ENCODE results near the gene KCNAB3.

DNA sequence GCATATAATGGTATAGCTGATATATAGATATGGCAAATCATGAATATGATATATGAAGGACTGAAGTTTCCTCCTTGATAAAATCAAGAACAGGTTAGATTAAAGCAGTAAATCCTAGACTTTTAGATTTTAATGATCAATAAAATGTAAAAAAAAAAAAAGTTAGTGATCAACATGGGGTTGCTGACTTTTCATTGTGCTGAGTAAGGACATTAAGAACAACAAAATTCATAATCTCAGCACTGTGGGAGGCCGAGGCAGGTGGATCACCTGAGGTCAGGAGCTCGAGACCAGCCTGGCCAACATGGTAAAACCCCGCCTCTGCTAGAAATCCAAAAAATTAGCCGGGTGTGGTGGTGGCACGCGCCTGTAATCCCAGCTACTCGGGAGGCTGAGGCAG is 51.4 kb downstream of the KCNAB3 start:
- TF ChIP-seq, protein P1, sequence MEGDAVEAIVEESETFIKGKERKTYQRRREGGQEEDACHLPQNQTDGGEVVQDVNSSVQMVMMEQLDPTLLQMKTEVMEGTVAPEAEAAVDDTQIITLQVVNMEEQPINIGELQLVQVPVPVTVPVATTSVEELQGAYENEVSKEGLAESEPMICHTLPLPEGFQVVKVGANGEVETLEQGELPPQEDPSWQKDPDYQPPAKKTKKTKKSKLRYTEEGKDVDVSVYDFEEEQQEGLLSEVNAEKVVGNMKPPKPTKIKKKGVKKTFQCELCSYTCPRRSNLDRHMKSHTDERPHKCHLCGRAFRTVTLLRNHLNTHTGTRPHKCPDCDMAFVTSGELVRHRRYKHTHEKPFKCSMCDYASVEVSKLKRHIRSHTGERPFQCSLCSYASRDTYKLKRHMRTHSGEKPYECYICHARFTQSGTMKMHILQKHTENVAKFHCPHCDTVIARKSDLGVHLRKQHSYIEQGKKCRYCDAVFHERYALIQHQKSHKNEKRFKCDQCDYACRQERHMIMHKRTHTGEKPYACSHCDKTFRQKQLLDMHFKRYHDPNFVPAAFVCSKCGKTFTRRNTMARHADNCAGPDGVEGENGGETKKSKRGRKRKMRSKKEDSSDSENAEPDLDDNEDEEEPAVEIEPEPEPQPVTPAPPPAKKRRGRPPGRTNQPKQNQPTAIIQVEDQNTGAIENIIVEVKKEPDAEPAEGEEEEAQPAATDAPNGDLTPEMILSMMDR (IDR thresholded peaks at IDR 0.05) = no peak
- TF ChIP-seq POLR2A (IDR thresholded peaks at IDR 0.05) = no peak
